Panc1 (cell line): Measurements from ENCODE around the gene ST6GALNAC1. TPM values are rescaled to one million over a fixed set of nuclear protein-coding genes. Genes with fewer than 3 reads are reported as not detected.
A peak's percentile ranks its signal among the peaks of the same experiment; 100 is the strongest.

Source experiments
- ATAC-seq: fragments of 200-7000 bp; cut with Tn5 transposase; 2 replicates; pipeline ENCODE4 v1.9.1; 2020; ENCODE audit warnings: mild to moderate bottlenecking, moderate library complexity
- BruUV-seq: library from RNA; stranded (reverse); fragments of 400-500 nt; replicated peaks from 2 replicates; lab custom pipeline; 2021; lab: Mats Ljungman, UMichigan
- CTCF ChIA-PET: fragments of 300-600 bp; sonication (Branson Sonifier 250); formaldehyde crosslinking; loops from one replicate; lab custom pipeline; 2022; ENCODE audit warnings: antibody characterized with exemption; lab: Charles Lee
- POLR2A ChIA-PET: fragments of 300-600 bp; sonication (Branson Sonifier 250); formaldehyde crosslinking; loops from one replicate; lab custom pipeline; 2022; ENCODE audit warnings: antibody characterized with exemption; lab: Charles Lee
- DNase-seq: peaks from one replicate; pipeline ENCODE4 v3.0.0-alpha.2; 2010; ENCODE audit warnings: low read depth, low spot score
- H3K27ac ChIP-seq: 2 replicates; pipeline ENCODE4 v1.5.1; 2011; ENCODE audit warnings: mild to moderate bottlenecking, low read length, inconsistent platforms
- H3K27me3 ChIP-seq: fragments of 200-500 bp; sonication (Bioruptor generic); 2 replicates; pipeline ENCODE4 v1.6.0; 2014; ENCODE audit warnings: low read length, inconsistent platforms; ENCODE audit not compliant: control insufficient read depth, insufficient read depth
- H3K36me3 ChIP-seq: fragments of 200-500 bp; sonication (Bioruptor generic); 2 replicates; pipeline ENCODE4 v1.5.1; 2014; ENCODE audit warnings: inconsistent platforms, mild to moderate bottlenecking, low read length, moderate library complexity; ENCODE audit not compliant: control insufficient read depth, insufficient read depth
- H3K4me1 ChIP-seq: 2 replicates; pipeline ENCODE4 v1.5.1; 2011; ENCODE audit warnings: inconsistent platforms, mild to moderate bottlenecking, low read length, moderate library complexity; ENCODE audit not compliant: control insufficient read depth, insufficient read depth
- H3K4me3 ChIP-seq, 2 experiments: 2 replicates each; pipeline ENCODE4 v1.5.1; 2011 to 2012; ENCODE audit warnings: low read depth in 2 of 2, low read length in 2 of 2, mild to moderate bottlenecking in 2 of 2, inconsistent platforms in 1 of 2, moderate library complexity in 1 of 2
- H3K9me3 ChIP-seq: fragments of 200-500 bp; sonication (Bioruptor generic); 2 replicates; pipeline ENCODE4 v1.5.1; 2014; ENCODE audit warnings: low read depth, mild to moderate bottlenecking, inconsistent platforms, low read length, moderate library complexity; ENCODE audit not compliant: control insufficient read depth, insufficient read depth
- CTCF ChIP-seq: fragments of 450-650 bp; IDR thresholded peaks from 2 replicates; pipeline ENCODE4 v1.5.1; 2017; ENCODE audit warnings: mild to moderate bottlenecking
- POLR2AphosphoS5 ChIP-seq: IDR thresholded peaks from 2 replicates; pipeline ENCODE4 v1.6.1; 2012; ENCODE audit warnings: mild to moderate bottlenecking, low read depth, low read length, moderate library complexity
- REST ChIP-seq, 2 experiments: IDR thresholded peaks; 2 replicates each; pipeline ENCODE4 v1.6.1; 2011 to 2012; ENCODE audit warnings: low read depth in 2 of 2, control low read depth in 1 of 2, low read length in 1 of 2, mild to moderate bottlenecking in 1 of 2, moderate library complexity in 1 of 2; ENCODE audit not compliant: insufficient read depth in 1 of 2
- SIN3A ChIP-seq: IDR thresholded peaks from 2 replicates; pipeline ENCODE4 v1.6.1; 2012; ENCODE audit warnings: low read depth, mild to moderate bottlenecking, low read length, moderate library complexity, borderline replicate concordance; ENCODE audit not compliant: insufficient read depth
- TCF7L2 ChIP-seq: IDR thresholded peaks from 2 replicates; pipeline ENCODE4 v1.6.1; 2011; ENCODE audit warnings: mild to moderate bottlenecking, low read depth, low read length, inconsistent platforms
- in situ Hi-C: cut with HindIII; loops from 2 replicates; pipeline ENCODE4 v1.10.0; 2016; ENCODE audit warnings: low sequenced_read_pairs, low pct_unique_long_range_greater_than_20kb
- intact Hi-C: fragments of 100-400 bp; cut with micrococcal nuclease; formaldehyde crosslinking; loops from one replicate; pipeline ENCODE4 v1.10.0; 2022; ENCODE audit not compliant: unreplicated experiment
- total RNA-seq: library from RNA; stranded (reverse); gene quantifications from one replicate; pipeline ENCODE4 v1.2.1, GENCODE V29; 2021; ENCODE audit not compliant: unreplicated experiment

ST6GALNAC1 gene
- total RNA-seq, 1 experiment from 2014 or later, result 0.15 TPM

- ChIA-PET CTCF (no interaction called here), POLR2A (interaction anchor here (0.5 kb wide), 1 partner anchor 274 kb away, joined by 3 read pairs; the partner anchor contains the start of gene SPHK1)
- intact Hi-C loops (no loop called here), in situ Hi-C loops (no loop called here)
- Histone ChIP-seq H3K9me3 (no peaks in the 10 kb centered on the region), H3K27ac (peak overlapping the region; percentile 20; the same call in 1 of the 2 replicates), H3K27me3 (no peaks in the 10 kb centered on the region), H3K36me3 (no peaks in the 10 kb centered on the region), H3K4me3 (no peak overlapping the region), H3K4me1 (peaks cover 26% of the 10 kb centered on the region)
- no TSS peak for BruUV-seq
- no peak for TF ChIP-seq POLR2AphosphoS5
- no peak for TF ChIP-seq CTCF
- TF ChIP-seq REST (IDR thresholded peaks at IDR 0.05; ENCODE audit: insufficient read depth in 1 of 2, low read depth in 2 of 2, low read length in 1 of 2), result no peak
- no peak for TF ChIP-seq SIN3A
- TF ChIP-seq TCF7L2, result no peak
- DNase-seq, result no peak
- ATAC-seq, result no peak
Observed at GRCh38 chr17:76658242-76658662, 14.7 kb upstream of the ST6GALNAC1 start.

GRCh38 chr17:76657505-76658241 is 14.1 kb upstream of the ST6GALNAC1 start:
- Histone ChIP-seq H3K9me3 (no peaks in the 10 kb centered on the region), H3K36me3 (no peaks in the 10 kb centered on the region), H3K4me3 (no peak overlapping the region), H3K27ac (peak overlapping the region; percentile 20; the same call in 1 of the 2 replicates), H3K27me3 (no peaks in the 10 kb centered on the region), H3K4me1 (peaks cover 26% of the 10 kb centered on the region)
- DNase-seq (no peak), ATAC-seq (no peak)
- intact Hi-C loops (no loop called here), in situ Hi-C loops (no loop called here)
- ChIA-PET CTCF (no interaction called here), POLR2A (no interaction called here)
- TF ChIP-seq CTCF (no peak), SIN3A (no peak), TCF7L2 (no peak), POLR2AphosphoS5 (no peak), REST (IDR thresholded peaks at IDR 0.05; ENCODE audit: insufficient read depth in 1 of 2, low read depth in 2 of 2, low read length in 1 of 2) (no peak)
- no TSS peak for BruUV-seq
